Raji (cell line): ENCODE measurements around the gene GRK5.

Experiments
- POLR2A ChIP-seq: IDR thresholded peaks from 2 replicates; pipeline ENCODE4 v1.6.1; 2011; ENCODE audit warnings: low read depth, low read length, control low read depth; ENCODE audit not compliant: insufficient read depth

GRK5 gene

GRCh38 chr10:119355930-119356329 is 148.6 kb downstream of the GRK5 start:
- TF ChIP-seq POLR2A, result no peak

GRCh38 chr10:119357412-119358151 is 150.2 kb downstream of the GRK5 start:
- TF ChIP-seq POLR2A, result no peak

GRCh38 chr10:119358152-119358512 is 150.8 kb downstream of the GRK5 start:
- TF ChIP-seq POLR2A, result no peak

GRCh38 chr10:119358567-119358966 is 151.2 kb downstream of the GRK5 start:
- no peak for TF ChIP-seq POLR2A

- no peak for TF ChIP-seq POLR2A
Measured at GRCh38 chr10:119359025-119359424, 151.7 kb downstream of the GRK5 start.

- no peak for TF ChIP-seq POLR2A
Measured at GRCh38 chr10:119360181-119360921, 153.0 kb downstream of the GRK5 start.

GRCh38 chr10:119361037-119361436 is 153.7 kb downstream of the GRK5 start:
- no peak for TF ChIP-seq POLR2A

- TF ChIP-seq POLR2A, result no peak
Measured at GRCh38 chr10:119362122-119362521, 154.8 kb downstream of the GRK5 start.

GRCh38 chr10:119364645-119365600 is 157.6 kb downstream of the GRK5 start:
- no peak for TF ChIP-seq POLR2A

- TF ChIP-seq POLR2A, result no peak
Measured at GRCh38 chr10:119365773-119366599, 158.6 kb downstream of the GRK5 start.

GRCh38 chr10:119367841-119368549 is 160.6 kb downstream of the GRK5 start:
- TF ChIP-seq POLR2A, result no peak

GRCh38 chr10:119368581-119368980 is 161.2 kb downstream of the GRK5 start:
- no peak for TF ChIP-seq POLR2A

GRCh38 chr10:119368991-119369869 is 161.9 kb downstream of the GRK5 start:
- no peak for TF ChIP-seq POLR2A
